Liver (tissue), 9 donors: ENCODE data around the gene CCDC60. TPM values are rescaled to one million over a fixed set of nuclear protein-coding genes. Genes with fewer than 3 reads are reported as not detected.

Experiments
- DNase-seq: peaks from one replicate; pipeline ENCODE4 v3.0.0-alpha.2; 2017; ENCODE audit warnings: low spot score
- H3K27ac ChIP-seq, 2 donors: one replicate each; pipeline ENCODE4 v1.7.0; 2013; ENCODE audit warnings: inconsistent platforms in 2 of 2, low read length in 2 of 2, control low read depth in 1 of 2, low read depth in 1 of 2, mild to moderate bottlenecking in 1 of 2
- H3K27me3 ChIP-seq, 4 donors: one replicate each; pipeline versions ENCODE4 v1.6.1 to v1.7.0; 2013; ENCODE audit warnings: low read length in 3 of 4, inconsistent platforms in 1 of 4, mild to moderate bottlenecking in 1 of 4, moderate library complexity in 1 of 4; ENCODE audit not compliant: control insufficient read depth in 4 of 4, insufficient read depth in 4 of 4
- H3K36me3 ChIP-seq, 4 donors: one replicate each; pipeline versions ENCODE4 v1.6.1 to v1.7.0; 2013; ENCODE audit warnings: low read length in 3 of 4, mild to moderate bottlenecking in 3 of 4, low read depth in 1 of 4, moderate library complexity in 1 of 4; ENCODE audit not compliant: control insufficient read depth in 4 of 4, insufficient read depth in 3 of 4
- H3K4me1 ChIP-seq, 4 donors: one replicate each; pipeline versions ENCODE4 v1.6.1 to v1.7.0; 2013; ENCODE audit warnings: low read length in 3 of 4, mild to moderate bottlenecking in 3 of 4, moderate library complexity in 1 of 4; ENCODE audit not compliant: control insufficient read depth in 4 of 4, insufficient read depth in 4 of 4
- H3K4me3 ChIP-seq, 3 donors: one replicate each; pipeline versions ENCODE4 v1.6.1 to v1.7.0; 2013; ENCODE audit warnings: low read length in 3 of 3, control low read depth in 1 of 3, low read depth in 1 of 3, mild to moderate bottlenecking in 1 of 3
- H3K9ac ChIP-seq, 2 donors: one replicate each; pipeline ENCODE4 v1.7.0; 2013; ENCODE audit warnings: low read length in 2 of 2, mild to moderate bottlenecking in 2 of 2, moderate library complexity in 2 of 2, control low read depth in 1 of 2, low read depth in 1 of 2
- H3K9me3 ChIP-seq, 4 donors: one replicate each; pipeline versions ENCODE4 v1.6.1 to v1.7.0; 2013; ENCODE audit warnings: low read length in 3 of 4; ENCODE audit not compliant: control insufficient read depth in 4 of 4
- EGR1 ChIP-seq, 2 donors: IDR thresholded peaks; 2 replicates each; pipeline ENCODE4 v1.6.1; 2016 to 2018; ENCODE audit warnings: antibody characterized with exemption in 2 of 2, low read depth in 2 of 2
- GABPA ChIP-seq, 2 donors: IDR thresholded peaks in 1 of 2; conservative IDR thresholded peaks in 1 of 2; 2 replicates each; pipeline ENCODE4 v1.6.1; 2016; ENCODE audit warnings: antibody characterized with exemption in 2 of 2, mild to moderate bottlenecking in 1 of 2, moderate library complexity in 1 of 2
- HNF4A ChIP-seq, 2 donors: conservative IDR thresholded peaks; 2 replicates each; pipeline ENCODE4 v1.6.1; 2016; ENCODE audit warnings: antibody characterized with exemption in 2 of 2, mild to moderate bottlenecking in 2 of 2
- HNF4G ChIP-seq: IDR thresholded peaks from 2 replicates; pipeline ENCODE4 v1.6.1; 2016; ENCODE audit warnings: antibody characterized with exemption
- JUND ChIP-seq, 2 donors: IDR thresholded peaks; 2 replicates each; pipeline ENCODE4 v1.6.1; 2016; ENCODE audit warnings: antibody characterized with exemption in 2 of 2
- MAX ChIP-seq: IDR thresholded peaks from 2 replicates; pipeline ENCODE4 v1.6.1; 2016; ENCODE audit warnings: antibody characterized with exemption
- RAD21 ChIP-seq, 2 donors: IDR thresholded peaks; 2 replicates each; pipeline ENCODE4 v1.6.1; 2016; ENCODE audit warnings: antibody characterized with exemption in 2 of 2, mild to moderate bottlenecking in 2 of 2
- REST ChIP-seq: IDR thresholded peaks from 2 replicates; pipeline ENCODE4 v1.6.1; 2016; ENCODE audit warnings: antibody characterized with exemption, mild to moderate bottlenecking
- RXRA ChIP-seq, 2 donors: IDR thresholded peaks; 2 replicates each; pipeline ENCODE4 v1.6.1; 2017 to 2018; ENCODE audit warnings: antibody characterized with exemption in 2 of 2, mild to moderate bottlenecking in 1 of 2
- TAF1 ChIP-seq: conservative IDR thresholded peaks from 2 replicates; pipeline ENCODE4 v1.6.1; 2016; ENCODE audit warnings: antibody characterized with exemption, mild to moderate bottlenecking
- YY1 ChIP-seq: IDR thresholded peaks from 2 replicates; pipeline ENCODE4 v1.6.1; 2016; ENCODE audit warnings: antibody characterized with exemption, mild to moderate bottlenecking
- WGBS: extraction: QIAGEN DNeasy Blood & Tissue Kit; methylation state at CpG from one replicate; pipeline ENCODE4 v1.1.7; 2013; 5-methylcytosine and 5-hydroxymethylcytosine counted together
- polyA plus RNA-seq, 2 donors: library from polyadenylated mRNA; stranded (reverse) in 1 of 2; unstranded in 1 of 2; fragments of 200-250 nt in 1 of 2; fragments of >200 nt in 1 of 2; fragmentation: Nextera tagmentation in 1 of 2; extraction: Ambion mirVana in 1 of 2; gene quantifications; one replicate each; pipeline versions ENCODE4 v1.2.1 to v1.2.3, GENCODE V29; 2013 to 2015
- total RNA-seq, 2 donors: library from RNA; depleted of rRNA; stranded (reverse); fragments of >200 nt; gene quantifications; one replicate each; pipeline ENCODE4 v1.2.3, GENCODE V29; 2014
- donor health status: healthy.
- donor health status: healthy.
- donor health status: healthy.
- donor health status: healthy.
- donor health status: healthy.

Gene CCDC60
- total and polyA plus RNA-seq, 4 donors, result not detected

DNA sequence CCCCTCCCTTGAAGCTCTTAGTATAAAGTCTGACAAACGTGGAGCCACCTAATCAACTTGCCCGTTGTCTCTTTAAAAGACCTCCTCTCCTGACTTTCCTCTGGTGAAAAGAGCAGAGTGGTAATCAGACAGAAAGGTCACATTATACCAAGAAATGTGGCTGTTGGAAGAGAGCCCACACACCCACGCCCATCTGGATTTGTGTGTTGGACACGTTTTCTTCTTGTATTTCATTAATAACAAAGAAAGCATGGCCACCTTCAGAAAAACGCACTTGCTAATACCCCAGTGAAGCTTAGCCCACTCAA lies 41.3 kb downstream of the CCDC60 start (continued):
- TF ChIP-seq REST, result no peak
- TF ChIP-seq MAX, result no peak
- TF ChIP-seq RAD21 (IDR thresholded peaks at IDR 0.05), result no peak
- TF ChIP-seq GABPA (IDR thresholded peaks at IDR 0.05 in 1 of 2, conservative IDR thresholded peaks at IDR 0.05 in 1 of 2), result no peak

DNA sequence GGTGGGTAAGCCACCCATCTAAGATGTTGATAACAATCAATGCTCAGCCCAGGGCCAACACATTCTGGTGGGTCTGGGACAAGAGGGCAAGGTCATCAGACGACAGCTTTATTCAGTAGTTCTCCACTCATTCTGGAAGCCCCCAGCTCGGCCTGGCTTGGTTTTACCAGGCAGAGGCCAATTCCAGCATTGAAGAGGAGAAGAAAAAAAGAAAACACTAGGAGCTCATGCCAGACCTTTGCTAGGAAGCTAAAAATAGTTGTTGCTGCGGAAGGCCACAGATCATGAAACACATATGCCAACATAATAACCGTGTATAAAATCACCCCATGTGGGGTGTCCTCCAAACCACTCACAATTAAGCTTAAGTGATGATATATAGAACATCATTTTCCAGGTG lies 44.4 kb downstream of the CCDC60 start:
- no peaks in the 10 kb centered on the region for H3K27me3 ChIP-seq

More for the DNA sequence above, 44.4 kb downstream of the CCDC60 start:
- Histone ChIP-seq H3K4me3 (no peak overlapping the region), H3K27ac (no peak overlapping the region), H3K9me3 (no peaks in the 10 kb centered on the region), H3K4me1 (no peaks in the 10 kb centered on the region), H3K9ac (no peak overlapping the region), H3K36me3 (no peaks in the 10 kb centered on the region)
- no peak for TF ChIP-seq YY1
- no peak for TF ChIP-seq TAF1
- no peak for TF ChIP-seq REST
- no peak for TF ChIP-seq JUND (IDR thresholded peaks at IDR 0.05)
- TF ChIP-seq RXRA (IDR thresholded peaks at IDR 0.05), result no peak
- no peak for TF ChIP-seq HNF4G
- TF ChIP-seq HNF4A (conservative IDR thresholded peaks at IDR 0.05), result no peak
- TF ChIP-seq EGR1 (IDR thresholded peaks at IDR 0.05; ENCODE audit: low read depth in 2 of 2), result no peak
- WGBS, result 72% methylated on average over 4 of the region's 4 CpGs
- no peak for DNase-seq
